ENCODE results near the gene C1QTNF9.

Gene C1QTNF9

GRCh38 chr13:24269821-24270220 lies 39.6 kb upstream of the C1QTNF9 start:
- H3K4me3 ChIP-seq (ENCODE audit: low read depth, low read length): no peak overlapping the region
- TF ChIP-seq CTCF (conservative IDR thresholded peaks at IDR 0.05; ENCODE audit: low read depth, low read length): no peak
- peak; percentile 17 for DNase-seq (ENCODE audit: low read depth)

- peak; percentile 62 for DNase-seq (ENCODE audit: low read depth)
These were observed 38.7 kb upstream of the C1QTNF9 start for GRCh38 chr13:24270639-24271141.

GRCh38 chr13:24271231-24271600 lies 38.2 kb upstream of the C1QTNF9 start:
- no peak for DNase-seq (ENCODE audit: low read depth)
- no peak for TF ChIP-seq CTCF (conservative IDR thresholded peaks at IDR 0.05; ENCODE audit: low read depth, low read length)
- peak overlapping the region; percentile 53 for H3K4me3 ChIP-seq (ENCODE audit: low read depth, low read length)

More at GRCh38 chr13:24270639-24271141, 38.7 kb upstream of the C1QTNF9 start:
- TF ChIP-seq CTCF (conservative IDR thresholded peaks at IDR 0.05; ENCODE audit: low read depth, low read length): no peak
- peak overlapping the region; percentile 53 for H3K4me3 ChIP-seq (ENCODE audit: low read depth, low read length)

GRCh38 chr13:24271601-24272451 lies 37.6 kb upstream of the C1QTNF9 start:
- DNase-seq (ENCODE audit: low read depth): peak; percentile 94
- peak overlapping the region; percentile 53 for H3K4me3 ChIP-seq (ENCODE audit: low read depth, low read length)
- no peak for TF ChIP-seq CTCF (conservative IDR thresholded peaks at IDR 0.05; ENCODE audit: low read depth, low read length)

- TF ChIP-seq CTCF (conservative IDR thresholded peaks at IDR 0.05; ENCODE audit: low read depth, low read length): no peak
- no peak for DNase-seq (ENCODE audit: low read depth)
- H3K4me3 ChIP-seq (ENCODE audit: low read depth, low read length): no peak overlapping the region
These were observed 36.8 kb upstream of the C1QTNF9 start for GRCh38 chr13:24272452-24273161.

- H3K4me3 ChIP-seq (ENCODE audit: low read depth, low read length): no peak overlapping the region
- no peak for DNase-seq (ENCODE audit: low read depth)
- no peak for TF ChIP-seq CTCF (conservative IDR thresholded peaks at IDR 0.05; ENCODE audit: low read depth, low read length)
These were observed 35.5 kb upstream of the C1QTNF9 start for GRCh38 chr13:24273926-24274325.

Measured in choroid plexus epithelial cell (primary cell).